SK-N-SH treated with all-trans-retinoic acid at 6 μM for 48 hours (cell line): ENCODE data around the gene DENND1B.

ENCODE experiments used
- CREB5 ChIP-seq: fragments of 250-450 bp; sonication (Bioruptor Pico); IDR thresholded peaks from 2 replicates; pipeline ENCODE4 v1.5.1; 2020; ENCODE audit warnings: low read depth, mild to moderate bottlenecking, moderate library complexity
- GLIS3 ChIP-seq: fragments of 250-450 bp; sonication (Bioruptor Pico); IDR thresholded peaks from 2 replicates; pipeline ENCODE4 v1.5.0; 2020; ENCODE audit warnings: mild to moderate bottlenecking, moderate library complexity
- ISL1 ChIP-seq: fragments of 250-450 bp; sonication (Bioruptor Pico); IDR thresholded peaks from 2 replicates; pipeline ENCODE4 v2.1.2; 2022; ENCODE audit warnings: mild to moderate bottlenecking, moderate library complexity
- TCF4 ChIP-seq: fragments of 250-450 bp; sonication (Bioruptor Pico); IDR thresholded peaks from 2 replicates; pipeline ENCODE4 v1.8.0; 2021; ENCODE audit warnings: mild to moderate bottlenecking, moderate library complexity, borderline replicate concordance
- ZC3H10 ChIP-seq: fragments of 250-450 bp; sonication (Bioruptor Pico); IDR thresholded peaks from 2 replicates; pipeline ENCODE4 v1.5.1; 2021; ENCODE audit warnings: mild to moderate bottlenecking, moderate library complexity
- ZFP30 ChIP-seq: fragments of 450-650 bp; formaldehyde crosslinking; IDR thresholded peaks from 2 replicates; pipeline ENCODE4 v1.5.0; 2022; ENCODE audit warnings: mild to moderate bottlenecking, moderate library complexity
- ZNF565 ChIP-seq: fragments of 450-650 bp; formaldehyde crosslinking; conservative IDR thresholded peaks from 2 replicates; pipeline ENCODE4 v1.5.0; 2020; ENCODE audit warnings: low read depth, mild to moderate bottlenecking, moderate library complexity
- ZNF8 ChIP-seq: fragments of 450-650 bp; formaldehyde crosslinking; IDR thresholded peaks from 2 replicates; pipeline ENCODE4 v1.5.0; 2020; ENCODE audit warnings: mild to moderate bottlenecking, moderate library complexity
- TF ChIP-seq, protein P1 (sequence below): fragments of 250-450 bp; sonication (Bioruptor Pico); IDR thresholded peaks from 2 replicates; pipeline ENCODE4 v1.5.1; 2021; ENCODE audit warnings: mild to moderate bottlenecking, moderate library complexity

GRCh38 chr1:197486946-197487345 is 288.3 kb downstream of the DENND1B start:
- TF ChIP-seq TCF4 (CRISPR knock-in tag) (no peak), ZFP30 (no peak), ZNF8 (CRISPR knock-in tag) (no peak), ISL1 (CRISPR knock-in tag) (no peak), ZNF565 (no peak), GLIS3 (no peak), CREB5 (no peak), ZC3H10 (CRISPR knock-in tag) (no peak)
- TF ChIP-seq, protein P1, sequence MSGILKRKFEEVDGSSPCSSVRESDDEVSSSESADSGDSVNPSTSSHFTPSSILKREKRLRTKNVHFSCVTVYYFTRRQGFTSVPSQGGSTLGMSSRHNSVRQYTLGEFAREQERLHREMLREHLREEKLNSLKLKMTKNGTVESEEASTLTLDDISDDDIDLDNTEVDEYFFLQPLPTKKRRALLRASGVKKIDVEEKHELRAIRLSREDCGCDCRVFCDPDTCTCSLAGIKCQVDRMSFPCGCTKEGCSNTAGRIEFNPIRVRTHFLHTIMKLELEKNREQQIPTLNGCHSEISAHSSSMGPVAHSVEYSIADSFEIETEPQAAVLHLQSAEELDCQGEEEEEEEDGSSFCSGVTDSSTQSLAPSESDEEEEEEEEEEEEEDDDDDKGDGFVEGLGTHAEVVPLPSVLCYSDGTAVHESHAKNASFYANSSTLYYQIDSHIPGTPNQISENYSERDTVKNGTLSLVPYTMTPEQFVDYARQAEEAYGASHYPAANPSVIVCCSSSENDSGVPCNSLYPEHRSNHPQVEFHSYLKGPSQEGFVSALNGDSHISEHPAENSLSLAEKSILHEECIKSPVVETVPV, result no peak
